Measurements from ENCODE around the gene ITIH2. TPM values are rescaled to one million over a fixed set of nuclear protein-coding genes. Genes with fewer than 3 reads are reported as not detected.

Gene ITIH2
- total RNA-seq, 6 experiments from 2014 or later, result not detected

- no peaks in the 10 kb centered on the region for H3K9me3 Mint-ChIP-seq
- H3K27ac Mint-ChIP-seq, result peak overlapping the region; percentile 66
- TF ChIP-seq CTCF (IDR thresholded peaks at IDR 0.05), result no peak
- DNase-seq, result no peak
- no peaks in the 10 kb centered on the region for H3K27me3 Mint-ChIP-seq (ENCODE audit: insufficient read depth)
- peaks cover 53% of the 10 kb centered on the region for H3K36me3 Mint-ChIP-seq (ENCODE audit: low read depth)
- H3K4me1 Mint-ChIP-seq (ENCODE audit: low read depth), result peaks cover 76% of the 10 kb centered on the region
- H3K4me3 Mint-ChIP-seq, result no peak overlapping the region
Measured at GRCh38 chr10:7795605-7796004, 92.5 kb downstream of the ITIH2 start.

GRCh38 chr10:7797582-7797981, 94.5 kb downstream of the ITIH2 start:
- Mint-ChIP-seq H3K4me1 (ENCODE audit: low read depth) (peaks cover 57% of the 10 kb centered on the region), H3K9me3 (no peaks in the 10 kb centered on the region), H3K27me3 (ENCODE audit: insufficient read depth) (no peaks in the 10 kb centered on the region), H3K27ac (peak overlapping the region; percentile 91), H3K36me3 (ENCODE audit: low read depth) (peaks cover 41% of the 10 kb centered on the region), H3K4me3 (peak overlapping the region; percentile 70)
- DNase-seq, result peak; percentile 93
- TF ChIP-seq CTCF (IDR thresholded peaks at IDR 0.05), result no peak

Other genes starting within 250 kb of the ITIH2 start
- not detected for gene ITIH5, start 36.4 kb upstream of the ITIH2 start, total RNA-seq (2021; fragmentation: NEBNext Ultra II Directional; extraction: Animal tissue kit (Norgen Biotek cat#: 25700))
- gene KIN, start 84.7 kb downstream of the ITIH2 start, total RNA-seq (2021; fragmentation: NEBNext Ultra II Directional; extraction: Animal tissue kit (Norgen Biotek cat#: 25700)), result 10 to 100 TPM; 12.8 to 16.1 (median 15.0) TPM
- gene ATP5F1C, start 84.9 kb downstream of the ITIH2 start, total RNA-seq (2021; fragmentation: NEBNext Ultra II Directional; extraction: Animal tissue kit (Norgen Biotek cat#: 25700)), result 100 to 1,000 TPM; 298 to 340 (median 308) TPM
- gene TAF3, start 115.2 kb downstream of the ITIH2 start, total RNA-seq (2021; fragmentation: NEBNext Ultra II Directional; extraction: Animal tissue kit (Norgen Biotek cat#: 25700)), result 10 to 100 TPM in 2 of 6 experiments, 1 to 10 TPM in 4; 8.1 to 11.3 (median 9.7) TPM

Data from HFFc6 (cell line).